HepG2 (cell line): Measurements from ENCODE around the gene TUT7. TPM values are rescaled to one million over a fixed set of nuclear protein-coding genes. Genes with fewer than 3 reads are reported as not detected.

Experiments used
- AHR ChIP-seq: IDR thresholded peaks from 2 replicates; pipeline ENCODE4 v1.6.1; 2018; ENCODE audit warnings: missing genetic modification reagents, missing compliant biosample characterization
- CBX5 ChIP-seq: sonication (generic); formaldehyde crosslinking; IDR thresholded peaks from 2 replicates; pipeline ENCODE4 v1.4.0; 2020; ENCODE audit warnings: missing genetic modification reagents, borderline replicate concordance
- FOXP4 ChIP-seq: sonication (generic); formaldehyde crosslinking; IDR thresholded peaks from 2 replicates; pipeline ENCODE4 v1.4.0; 2020; ENCODE audit warnings: missing genetic modification reagents
- KLF13 ChIP-seq: sonication (generic); formaldehyde crosslinking; IDR thresholded peaks from 2 replicates; pipeline ENCODE4 v1.4.0; 2020; ENCODE audit warnings: mild to moderate bottlenecking, missing genetic modification reagents
- MED13 ChIP-seq: sonication (generic); formaldehyde crosslinking; IDR thresholded peaks from 2 replicates; pipeline ENCODE4 v1.5.0; 2020; ENCODE audit warnings: missing genetic modification reagents
- MTF1 ChIP-seq: sonication (generic); formaldehyde crosslinking; IDR thresholded peaks from 2 replicates; pipeline ENCODE4 v1.5.0; 2020; ENCODE audit warnings: missing genetic modification reagents
- NFATC3 ChIP-seq: sonication (generic); formaldehyde crosslinking; IDR thresholded peaks from 2 replicates; pipeline ENCODE4 v1.5.1; 2020; ENCODE audit warnings: mild to moderate bottlenecking, missing genetic modification reagents
- PITX1 ChIP-seq: sonication (generic); formaldehyde crosslinking; IDR thresholded peaks from 2 replicates; pipeline ENCODE4 v1.5.1; 2020; ENCODE audit warnings: mild to moderate bottlenecking, missing genetic modification reagents
- PPARG ChIP-seq: conservative IDR thresholded peaks from 2 replicates; pipeline ENCODE4 v1.6.1; 2016; ENCODE audit warnings: missing biosample characterization, missing genetic modification reagents
- RFX3 ChIP-seq: IDR thresholded peaks from 2 replicates; pipeline ENCODE4 v1.6.1; 2016; ENCODE audit warnings: missing biosample characterization, missing genetic modification reagents
- RNF2 ChIP-seq: fragments of 450-650 bp; conservative IDR thresholded peaks from 2 replicates; pipeline ENCODE4 v1.6.1; 2016; ENCODE audit warnings: low read depth
- SMARCC2 ChIP-seq: fragments of 450-650 bp; IDR thresholded peaks from 2 replicates; pipeline ENCODE4 v1.6.1; 2017; ENCODE audit warnings: antibody characterized with exemption, mild to moderate bottlenecking
- SOX13 ChIP-seq, 3 experiments: fragments of 450-650 bp in 1 of 3; sonication (generic) in 1 of 3; formaldehyde crosslinking in 1 of 3; IDR thresholded peaks in 2 of 3; conservative IDR thresholded peaks in 1 of 3; 2 replicates each; pipeline versions ENCODE4 v1.5.0 to v1.6.1; 2016 to 2020; ENCODE audit warnings: antibody characterized with exemption in 1 of 3, mild to moderate bottlenecking in 1 of 3, missing compliant biosample characterization in 1 of 3, missing genetic modification reagents in 1 of 3, moderate library complexity in 1 of 3
- SP2 ChIP-seq: sonication (generic); formaldehyde crosslinking; IDR thresholded peaks from 2 replicates; pipeline ENCODE4 v1.5.1; 2020; ENCODE audit warnings: mild to moderate bottlenecking, missing genetic modification reagents
- TAF15 ChIP-seq: fragments of 200-400 bp; formaldehyde crosslinking; IDR thresholded peaks from one replicate; pipeline ENCODE4 v1.6.1; 2018; ENCODE audit warnings: mild to moderate bottlenecking, low read depth, low read length; ENCODE audit not compliant: poor library complexity, severe bottlenecking
- TEF ChIP-seq: sonication (generic); formaldehyde crosslinking; IDR thresholded peaks from 2 replicates; pipeline ENCODE4 v1.5.0; 2020; ENCODE audit warnings: missing genetic modification reagents
- TFE3 ChIP-seq: IDR thresholded peaks from 2 replicates; pipeline ENCODE4 v1.6.1; 2016
- TIGD3 ChIP-seq: sonication (generic); formaldehyde crosslinking; IDR thresholded peaks from 2 replicates; pipeline ENCODE4 v1.5.1; 2020; ENCODE audit warnings: mild to moderate bottlenecking, missing genetic modification reagents, borderline replicate concordance
- TOPORS ChIP-seq: sonication (generic); formaldehyde crosslinking; IDR thresholded peaks from 2 replicates; pipeline ENCODE4 v1.8.0; 2023; ENCODE audit warnings: mild to moderate bottlenecking, missing genetic modification reagents
- WIZ ChIP-seq: sonication (generic); formaldehyde crosslinking; IDR thresholded peaks from 2 replicates; pipeline ENCODE4 v1.5.1; 2020; ENCODE audit warnings: mild to moderate bottlenecking, missing genetic modification reagents
- ZMYM2 ChIP-seq: sonication (generic); formaldehyde crosslinking; IDR thresholded peaks from 2 replicates; pipeline ENCODE4 v1.8.0; 2022; ENCODE audit warnings: mild to moderate bottlenecking, missing genetic modification reagents
- ZNF230 ChIP-seq: sonication (generic); formaldehyde crosslinking; IDR thresholded peaks from 2 replicates; pipeline ENCODE4 v1.4.0; 2020; ENCODE audit warnings: mild to moderate bottlenecking, missing genetic modification reagents
- ZNF331 ChIP-seq: sonication (generic); formaldehyde crosslinking; IDR thresholded peaks from 2 replicates; pipeline ENCODE4 v1.4.0; 2020; ENCODE audit warnings: missing genetic modification reagents
- ZNF343 ChIP-seq: sonication (generic); formaldehyde crosslinking; IDR thresholded peaks from 2 replicates; pipeline ENCODE4 v1.4.0; 2020; ENCODE audit warnings: mild to moderate bottlenecking, missing genetic modification reagents
- ZNF619 ChIP-seq: sonication (generic); formaldehyde crosslinking; IDR thresholded peaks from 2 replicates; pipeline ENCODE4 v1.4.0; 2020; ENCODE audit warnings: mild to moderate bottlenecking, missing genetic modification reagents
- ZNF782 ChIP-seq: sonication (generic); formaldehyde crosslinking; IDR thresholded peaks from 2 replicates; pipeline ENCODE4 v1.4.0; 2020; ENCODE audit warnings: missing genetic modification reagents, mild to moderate bottlenecking, borderline replicate concordance
- ZNF878 ChIP-seq: sonication (generic); formaldehyde crosslinking; IDR thresholded peaks from 2 replicates; pipeline ENCODE4 v1.8.1; 2023; ENCODE audit warnings: mild to moderate bottlenecking, missing genetic modification reagents, moderate library complexity
- ZSCAN20 ChIP-seq: sonication (generic); formaldehyde crosslinking; IDR thresholded peaks from 2 replicates; pipeline ENCODE4 v1.4.0; 2020; ENCODE audit warnings: missing genetic modification reagents, mild to moderate bottlenecking, borderline replicate concordance
- ZSCAN9 ChIP-seq: IDR thresholded peaks from 2 replicates; pipeline ENCODE4 v1.6.1; 2016; ENCODE audit warnings: borderline replicate concordance
- polyA plus RNA-seq, 8 experiments: library from polyadenylated mRNA; depleted of rRNA in 3 of 8; stranded (reverse) in 7 of 8; unstranded in 1 of 8; fragments of >200 nt; fragmentation: Illumina TruSeq in 4 of 8; extraction: Trizol in 4 of 8; gene quantifications; 2 replicates each; pipeline versions ENCODE4 v1.2.1 to v1.2.3, GENCODE V29; 2011 to 2016; ENCODE audit warnings: low read depth in 4 of 8, missing spikeins in 1 of 8, mixed read lengths in 1 of 8; ENCODE audit not compliant: insufficient read depth in 1 of 8
- total RNA-seq, 5 experiments: library from RNA; depleted of rRNA; stranded (reverse); fragments of >200 nt; fragmentation: Illumina TruSeq; extraction: Trizol; gene quantifications; 2 replicates each; pipeline ENCODE4 v1.2.3, GENCODE V29; 2016; ENCODE audit warnings: low read depth in 1 of 5

TUT7 gene
- total and polyA plus RNA-seq, 2 of the 13 experiments (the other 11 are each of a cell fraction or from before 2014, with no cell fraction given) = 12.0 to 19.4 TPM

GRCh38 chr9:86287013-86287412, 67.2 kb downstream of the TUT7 start (continued):
- TF ChIP-seq RNF2 = no peak
- TF ChIP-seq CBX5 (CRISPR knock-in tag) = no peak
- TF ChIP-seq TFE3 (CRISPR knock-in tag) = 0 out of 2 replicates have a peak, but pooled peaks have one; percentile 33
- TF ChIP-seq ZNF230 (CRISPR knock-in tag) = no peak
- TF ChIP-seq MTF1 (CRISPR knock-in tag) = no peak
- TF ChIP-seq ZNF331 (CRISPR knock-in tag) = peak; percentile 34; the same call in 1 of the 2 replicates
- no peak for TF ChIP-seq KLF13 (CRISPR knock-in tag)
- no peak for TF ChIP-seq TIGD3 (CRISPR knock-in tag)
- no peak for TF ChIP-seq SMARCC2
- TF ChIP-seq TAF15 = no peak
- no peak for TF ChIP-seq PPARG (CRISPR knock-in tag)
- no peak for TF ChIP-seq FOXP4
- no peak for TF ChIP-seq ZSCAN9 (CRISPR knock-in tag)
- TF ChIP-seq SOX13 (IDR thresholded peaks at IDR 0.05) = no peak
- TF ChIP-seq SOX13 (CRISPR knock-in tag; conservative IDR thresholded peaks at IDR 0.05 in 1 of 2, IDR thresholded peaks at IDR 0.05 in 1 of 2) = 0 out of 4 replicates have a peak, but pooled peaks of 1 of the 2 experiments have one; percentile 13
- TF ChIP-seq TEF = no peak
- no peak for TF ChIP-seq RFX3
- TF ChIP-seq AHR (CRISPR knock-in tag) = no peak
- TF ChIP-seq ZMYM2 (CRISPR knock-in tag) = no peak
- no peak for TF ChIP-seq WIZ (CRISPR knock-in tag)
- TF ChIP-seq TOPORS (CRISPR knock-in tag) = no peak
- no peak for TF ChIP-seq SP2
- no peak for TF ChIP-seq ZNF878 (CRISPR knock-in tag)
- no peak for TF ChIP-seq ZNF619
- no peak for TF ChIP-seq PITX1 (CRISPR knock-in tag)
- no peak for TF ChIP-seq ZNF782
- TF ChIP-seq ZSCAN20 (CRISPR knock-in tag) = no peak
- no peak for TF ChIP-seq MED13 (CRISPR knock-in tag)
- TF ChIP-seq ZNF343 = no peak
- no peak for TF ChIP-seq NFATC3 (CRISPR knock-in tag)
